ENCODE results near the gene SCAF4.
"Not testable (repeated sequence)": the region's sequence is repeated elsewhere in the genome, so short reads cannot be mapped to it uniquely, and the experiment has no call there.

SCAF4 gene

DNA sequence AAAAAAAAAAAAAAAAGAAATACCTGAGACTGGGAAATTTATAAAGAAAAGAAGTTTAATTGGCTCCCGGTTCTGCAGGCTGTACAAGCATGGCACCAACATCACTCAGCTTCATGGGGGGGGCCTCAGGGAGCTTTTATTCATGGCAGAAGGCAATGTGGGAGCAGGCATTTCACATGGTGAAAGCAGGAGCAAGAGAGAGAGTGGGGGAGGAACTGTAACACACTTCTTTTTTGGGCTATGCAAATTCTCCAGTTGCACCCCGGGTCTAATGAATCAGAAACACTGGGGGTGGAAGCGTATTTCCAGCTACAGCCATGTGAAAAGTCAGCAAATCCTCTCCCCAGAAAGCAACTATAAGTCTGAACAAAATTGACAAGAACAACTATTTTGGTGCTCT, 84.3 kb downstream of the SCAF4 start:
- no peaks in the 10 kb centered on the region for H3K27me3 ChIP-seq
- H3K4me1 ChIP-seq (ENCODE audit: control insufficient read depth in 1 of 2, insufficient read depth in 1 of 2, low read depth in 1 of 2, low read length in 1 of 2), result no peaks in the 10 kb centered on the region
- H3K27ac ChIP-seq, result no peak overlapping the region
- H3K4me3 ChIP-seq (ENCODE audit: low read depth in 1 of 2, low read length in 1 of 2), result no peak overlapping the region
- H3K9me3 ChIP-seq, result no peaks in the 10 kb centered on the region
- TF ChIP-seq, protein P1, sequence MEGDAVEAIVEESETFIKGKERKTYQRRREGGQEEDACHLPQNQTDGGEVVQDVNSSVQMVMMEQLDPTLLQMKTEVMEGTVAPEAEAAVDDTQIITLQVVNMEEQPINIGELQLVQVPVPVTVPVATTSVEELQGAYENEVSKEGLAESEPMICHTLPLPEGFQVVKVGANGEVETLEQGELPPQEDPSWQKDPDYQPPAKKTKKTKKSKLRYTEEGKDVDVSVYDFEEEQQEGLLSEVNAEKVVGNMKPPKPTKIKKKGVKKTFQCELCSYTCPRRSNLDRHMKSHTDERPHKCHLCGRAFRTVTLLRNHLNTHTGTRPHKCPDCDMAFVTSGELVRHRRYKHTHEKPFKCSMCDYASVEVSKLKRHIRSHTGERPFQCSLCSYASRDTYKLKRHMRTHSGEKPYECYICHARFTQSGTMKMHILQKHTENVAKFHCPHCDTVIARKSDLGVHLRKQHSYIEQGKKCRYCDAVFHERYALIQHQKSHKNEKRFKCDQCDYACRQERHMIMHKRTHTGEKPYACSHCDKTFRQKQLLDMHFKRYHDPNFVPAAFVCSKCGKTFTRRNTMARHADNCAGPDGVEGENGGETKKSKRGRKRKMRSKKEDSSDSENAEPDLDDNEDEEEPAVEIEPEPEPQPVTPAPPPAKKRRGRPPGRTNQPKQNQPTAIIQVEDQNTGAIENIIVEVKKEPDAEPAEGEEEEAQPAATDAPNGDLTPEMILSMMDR (IDR thresholded peaks at IDR 0.05), result no peak
- H3K36me3 ChIP-seq, result no peaks in the 10 kb centered on the region

DNA sequence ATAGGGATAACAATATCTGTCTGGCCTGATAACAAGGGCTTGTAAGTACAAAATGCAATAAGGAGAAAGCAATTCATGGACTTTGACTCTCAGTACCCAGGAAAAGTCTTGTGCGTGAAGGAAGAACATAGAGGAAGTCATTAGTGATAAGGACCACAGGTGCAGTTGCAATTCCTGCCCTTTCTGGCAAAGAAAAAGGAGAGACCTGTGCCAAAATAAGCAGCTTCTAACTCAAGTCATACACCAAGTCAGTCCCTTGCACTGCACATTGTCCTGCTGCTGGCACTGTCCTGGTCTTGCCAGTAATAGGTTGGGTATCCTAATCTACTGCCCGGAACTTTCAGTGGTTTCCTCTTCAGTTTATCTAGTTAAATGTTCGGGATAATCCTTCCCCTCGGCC, 87.3 kb downstream of the SCAF4 start:
- no peak overlapping the region for H3K27ac ChIP-seq
- TF ChIP-seq, protein P1 (IDR thresholded peaks at IDR 0.05), result no peak
- no peaks in the 10 kb centered on the region for H3K36me3 ChIP-seq
- no peaks in the 10 kb centered on the region for H3K9me3 ChIP-seq
- no peaks in the 10 kb centered on the region for H3K4me1 ChIP-seq (ENCODE audit: control insufficient read depth in 1 of 2, insufficient read depth in 1 of 2, low read depth in 1 of 2, low read length in 1 of 2)
- no peaks in the 10 kb centered on the region for H3K27me3 ChIP-seq
- no peak overlapping the region for H3K4me3 ChIP-seq (ENCODE audit: low read depth in 1 of 2, low read length in 1 of 2)

DNA sequence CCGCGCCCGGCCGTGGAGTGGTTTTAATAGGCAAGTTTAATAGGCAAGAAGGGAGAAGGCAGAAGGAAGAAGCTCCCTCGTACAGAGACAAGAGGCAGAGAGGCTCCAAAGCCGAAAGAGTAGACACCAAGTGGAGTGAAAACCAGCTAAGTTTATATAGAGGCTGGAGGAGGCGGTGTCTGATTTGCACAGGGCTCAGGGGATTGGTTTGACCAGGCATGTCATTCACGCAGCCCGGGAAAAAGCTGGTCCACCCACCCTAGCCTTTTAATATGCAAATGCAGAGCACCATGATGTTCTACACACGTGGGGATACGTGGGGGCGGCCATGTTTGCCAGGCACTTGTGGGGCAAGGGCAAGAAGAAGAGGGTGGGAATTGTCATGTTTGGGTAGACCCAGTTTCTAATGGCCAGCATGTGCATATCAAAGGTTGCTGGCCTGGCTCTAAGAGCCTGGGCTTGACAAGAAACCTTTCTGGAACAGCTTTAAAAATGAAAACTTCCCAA, 90.4 kb downstream of the SCAF4 start:
- Histone ChIP-seq H3K4me3 (ENCODE audit: low read depth in 1 of 2, low read length in 1 of 2) (no peak overlapping the region), H3K4me1 (ENCODE audit: control insufficient read depth in 1 of 2, insufficient read depth in 1 of 2, low read depth in 1 of 2, low read length in 1 of 2) (no peaks in the 10 kb centered on the region), H3K27me3 (no peaks in the 10 kb centered on the region), H3K9me3 (no peaks in the 10 kb centered on the region), H3K36me3 (no peaks in the 10 kb centered on the region), H3K27ac (no peak overlapping the region)
- TF ChIP-seq, protein P1 (IDR thresholded peaks at IDR 0.05), result no peak

DNA sequence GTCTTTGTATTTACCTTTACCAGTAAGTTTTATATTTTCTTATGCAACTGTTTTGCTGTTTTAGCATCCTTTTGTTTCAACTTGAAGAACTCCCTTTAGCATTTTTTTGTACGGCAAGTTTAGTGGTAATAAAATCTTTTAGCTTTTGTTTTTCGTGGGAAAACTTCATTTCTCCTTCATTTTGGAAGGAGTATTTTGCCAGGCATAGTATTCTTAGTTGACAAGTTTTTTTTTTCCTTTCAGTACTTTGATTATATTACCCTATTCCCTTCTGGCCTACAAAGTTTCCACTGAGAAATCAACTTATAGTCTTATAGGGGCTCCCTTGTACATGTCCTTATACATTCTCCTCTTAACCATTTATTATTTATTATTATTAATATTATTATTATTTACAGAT, 95.0 kb downstream of the SCAF4 start:
- H3K36me3 ChIP-seq, result no peaks in the 10 kb centered on the region
- TF ChIP-seq, protein P1 (IDR thresholded peaks at IDR 0.05), result no peak
- H3K9me3 ChIP-seq, result no peaks in the 10 kb centered on the region
- no peak overlapping the region for H3K4me3 ChIP-seq (ENCODE audit: low read depth in 1 of 2, low read length in 1 of 2)
- H3K4me1 ChIP-seq (ENCODE audit: control insufficient read depth in 1 of 2, insufficient read depth in 1 of 2, low read depth in 1 of 2, low read length in 1 of 2), result no peaks in the 10 kb centered on the region
- no peaks in the 10 kb centered on the region for H3K27me3 ChIP-seq
- no peak overlapping the region for H3K27ac ChIP-seq

DNA sequence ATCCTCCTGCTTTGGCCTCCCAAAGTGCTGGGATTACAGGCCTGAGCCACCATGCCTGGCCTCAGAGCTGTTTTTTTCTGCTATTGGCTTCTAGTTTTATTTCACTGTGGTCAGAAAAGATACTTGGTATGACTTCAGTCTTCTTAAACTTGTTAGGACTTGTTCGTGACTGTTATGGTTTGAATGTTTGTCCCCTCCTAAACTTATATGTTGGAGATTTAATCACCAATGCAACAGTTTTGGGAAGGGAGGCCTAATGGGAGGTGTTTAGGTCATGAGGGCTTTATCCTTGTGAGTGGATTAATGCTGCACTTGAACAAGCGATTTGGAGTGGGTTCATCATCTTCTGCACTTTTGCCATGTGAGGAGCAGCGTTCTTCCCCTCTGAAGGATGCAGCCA, 96.9 kb downstream of the SCAF4 start:
- no peaks in the 10 kb centered on the region for H3K36me3 ChIP-seq
- TF ChIP-seq, protein P1 (IDR thresholded peaks at IDR 0.05), result no peak
- no peak overlapping the region for H3K27ac ChIP-seq
- no peaks in the 10 kb centered on the region for H3K27me3 ChIP-seq
- H3K9me3 ChIP-seq, result no peaks in the 10 kb centered on the region
- H3K4me3 ChIP-seq (ENCODE audit: low read depth in 1 of 2, low read length in 1 of 2), result no peak overlapping the region
- no peaks in the 10 kb centered on the region for H3K4me1 ChIP-seq (ENCODE audit: control insufficient read depth in 1 of 2, insufficient read depth in 1 of 2, low read depth in 1 of 2, low read length in 1 of 2)

DNA sequence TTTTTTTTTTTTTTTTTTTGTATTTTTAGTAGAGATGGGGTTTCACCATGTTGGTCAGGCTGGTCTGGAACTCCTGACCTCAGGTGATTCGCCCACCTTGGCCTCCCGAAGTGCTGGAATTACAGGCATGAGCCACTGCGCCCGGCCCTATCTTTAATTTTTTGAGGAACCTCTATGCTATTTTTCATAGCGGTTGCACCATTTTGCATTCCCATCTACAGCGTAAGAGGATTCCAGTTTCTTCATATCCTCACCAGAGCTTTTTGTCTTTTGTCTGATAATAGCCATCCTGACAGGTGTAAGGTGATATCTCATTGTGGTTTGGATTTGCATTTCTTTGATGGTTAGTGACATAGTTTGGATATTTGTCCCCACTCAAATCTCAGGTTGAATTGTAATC, 100.0 kb downstream of the SCAF4 start:
- not testable (repeated sequence) for H3K9me3 ChIP-seq; H3K27me3 ChIP-seq; H3K4me1 ChIP-seq (ENCODE audit: control insufficient read depth in 1 of 2, insufficient read depth in 1 of 2, low read depth in 1 of 2, low read length in 1 of 2); H3K4me3 ChIP-seq (ENCODE audit: low read depth in 1 of 2, low read length in 1 of 2); H3K27ac ChIP-seq; H3K36me3 ChIP-seq

Measured in neutrophil (primary cell).